ENCODE results near the gene LIX1L. TPM values are rescaled to one million over a fixed set of nuclear protein-coding genes. Genes with fewer than 3 reads are reported as not detected.

Gene LIX1L
- total and polyA plus RNA-seq, 8 donors: 28.9 to 45.7 (median 41.9) TPM

- no peak for TF ChIP-seq CTCF (IDR thresholded peaks at IDR 0.05)
- Histone ChIP-seq H3K36me3 (peaks cover 0 to 50% of the 10 kb centered on the region in 2 donors), H3K4me1 (peaks cover under 1 to 14% of the 10 kb centered on the region in 2 donors), H3K4me3 (no peak overlapping the region), H3K9me3 (no peaks in the 10 kb centered on the region), H3K27me3 (no peaks in the 10 kb centered on the region), H3K27ac (no peak overlapping the region)
- ATAC-seq (no peak), DNase-seq (no peak)
- intact Hi-C loops (cut with DNase I): no loop called here
These were observed 45.6 kb downstream of the LIX1L start for GRCh38 chr1:145912128-145912641.

GRCh38 chr1:145908653-145909052 is 49.2 kb downstream of the LIX1L start:
- peaks cover 0 to 6% of the 10 kb centered on the region in 2 donors for H3K4me1 ChIP-seq
- H3K27ac ChIP-seq: no peak overlapping the region
- DNase-seq (no peak), ATAC-seq (no peak)
- peaks cover 0 to 33% of the 10 kb centered on the region in 2 donors for H3K36me3 ChIP-seq
- intact Hi-C loops (cut with DNase I): no loop called here
- no peaks in the 10 kb centered on the region for H3K9me3 ChIP-seq
- TF ChIP-seq CTCF (IDR thresholded peaks at IDR 0.05): no peak
- no peak overlapping the region for H3K4me3 ChIP-seq
- H3K27me3 ChIP-seq: no peaks in the 10 kb centered on the region

GRCh38 chr1:145906954-145907753 is 50.7 kb downstream of the LIX1L start:
- Histone ChIP-seq H3K27me3 (no peaks in the 10 kb centered on the region), H3K36me3 (peaks cover 0 to 27% of the 10 kb centered on the region in 2 donors), H3K9me3 (no peaks in the 10 kb centered on the region), H3K4me1 (peaks cover 0 to 6% of the 10 kb centered on the region in 2 donors), H3K27ac (peak overlapping the region in 1 of 2 donors; percentile 37), H3K4me3 (no peak overlapping the region)
- no peak for DNase-seq
- ATAC-seq: no peak
- no peak for TF ChIP-seq CTCF (IDR thresholded peaks at IDR 0.05)
- intact Hi-C loops (cut with DNase I): no loop called here

- no peak overlapping the region for H3K4me3 ChIP-seq
These were observed 56.4 kb downstream of the LIX1L start for GRCh38 chr1:145901312-145902021.

More at GRCh38 chr1:145901312-145902021, 56.4 kb downstream of the LIX1L start:
- DNase-seq (no peak), ATAC-seq (no peak)
- no peak for TF ChIP-seq CTCF (IDR thresholded peaks at IDR 0.05)
- Histone ChIP-seq H3K27me3 (no peaks in the 10 kb centered on the region), H3K27ac (no peak overlapping the region), H3K4me1 (no peaks in the 10 kb centered on the region), H3K9me3 (no peaks in the 10 kb centered on the region), H3K36me3 (peaks cover 0 to 10% of the 10 kb centered on the region in 2 donors)
- intact Hi-C loops (cut with DNase I): no loop called here

Data from left lung (tissue), 10 donors.